Panc1 (cell line): ENCODE measurements around the gene CEP170. TPM values are rescaled to one million over a fixed set of nuclear protein-coding genes. Genes with fewer than 3 reads are reported as not detected.

Experiments used
- ATAC-seq: fragments of 200-7000 bp; cut with Tn5 transposase; 2 replicates; pipeline ENCODE4 v1.9.1; 2020; ENCODE audit warnings: mild to moderate bottlenecking, moderate library complexity
- BruUV-seq: library from RNA; stranded (reverse); fragments of 400-500 nt; replicated peaks from 2 replicates; lab custom pipeline; 2021; lab: Mats Ljungman, UMichigan
- CTCF ChIA-PET: fragments of 300-600 bp; sonication (Branson Sonifier 250); formaldehyde crosslinking; loops from one replicate; lab custom pipeline; 2022; ENCODE audit warnings: antibody characterized with exemption; lab: Charles Lee
- POLR2A ChIA-PET: fragments of 300-600 bp; sonication (Branson Sonifier 250); formaldehyde crosslinking; loops from one replicate; lab custom pipeline; 2022; ENCODE audit warnings: antibody characterized with exemption; lab: Charles Lee
- DNase-seq: peaks from one replicate; pipeline ENCODE4 v3.0.0-alpha.2; 2010; ENCODE audit warnings: low read depth, low spot score
- H3K27ac ChIP-seq: 2 replicates; pipeline ENCODE4 v1.5.1; 2011; ENCODE audit warnings: mild to moderate bottlenecking, low read length, inconsistent platforms
- H3K27me3 ChIP-seq: fragments of 200-500 bp; sonication (Bioruptor generic); 2 replicates; pipeline ENCODE4 v1.6.0; 2014; ENCODE audit warnings: low read length, inconsistent platforms; ENCODE audit not compliant: control insufficient read depth, insufficient read depth
- H3K36me3 ChIP-seq: fragments of 200-500 bp; sonication (Bioruptor generic); 2 replicates; pipeline ENCODE4 v1.5.1; 2014; ENCODE audit warnings: inconsistent platforms, mild to moderate bottlenecking, low read length, moderate library complexity; ENCODE audit not compliant: control insufficient read depth, insufficient read depth
- H3K4me1 ChIP-seq: 2 replicates; pipeline ENCODE4 v1.5.1; 2011; ENCODE audit warnings: inconsistent platforms, mild to moderate bottlenecking, low read length, moderate library complexity; ENCODE audit not compliant: control insufficient read depth, insufficient read depth
- H3K4me3 ChIP-seq, 2 experiments: 2 replicates each; pipeline ENCODE4 v1.5.1; 2011 to 2012; ENCODE audit warnings: low read depth in 2 of 2, low read length in 2 of 2, mild to moderate bottlenecking in 2 of 2, inconsistent platforms in 1 of 2, moderate library complexity in 1 of 2
- H3K9me3 ChIP-seq: fragments of 200-500 bp; sonication (Bioruptor generic); 2 replicates; pipeline ENCODE4 v1.5.1; 2014; ENCODE audit warnings: low read depth, mild to moderate bottlenecking, inconsistent platforms, low read length, moderate library complexity; ENCODE audit not compliant: control insufficient read depth, insufficient read depth
- POLR2AphosphoS5 ChIP-seq: IDR thresholded peaks from 2 replicates; pipeline ENCODE4 v1.6.1; 2012; ENCODE audit warnings: mild to moderate bottlenecking, low read depth, low read length, moderate library complexity
- SIN3A ChIP-seq: IDR thresholded peaks from 2 replicates; pipeline ENCODE4 v1.6.1; 2012; ENCODE audit warnings: low read depth, mild to moderate bottlenecking, low read length, moderate library complexity, borderline replicate concordance; ENCODE audit not compliant: insufficient read depth
- TCF7L2 ChIP-seq: IDR thresholded peaks from 2 replicates; pipeline ENCODE4 v1.6.1; 2011; ENCODE audit warnings: mild to moderate bottlenecking, low read depth, low read length, inconsistent platforms
- in situ Hi-C: cut with HindIII; loops from 2 replicates; pipeline ENCODE4 v1.10.0; 2016; ENCODE audit warnings: low sequenced_read_pairs, low pct_unique_long_range_greater_than_20kb
- intact Hi-C: fragments of 100-400 bp; cut with micrococcal nuclease; formaldehyde crosslinking; loops from one replicate; pipeline ENCODE4 v1.10.0; 2022; ENCODE audit not compliant: unreplicated experiment
- total RNA-seq: library from RNA; stranded (reverse); gene quantifications from one replicate; pipeline ENCODE4 v1.2.1, GENCODE V29; 2021; ENCODE audit not compliant: unreplicated experiment
- TF ChIP-seq, protein P1 (sequence below), 2 experiments: IDR thresholded peaks; 2 replicates each; pipeline ENCODE4 v1.6.1; 2011 to 2012; ENCODE audit warnings: low read depth in 2 of 2, control low read depth in 1 of 2, low read length in 1 of 2, mild to moderate bottlenecking in 1 of 2, moderate library complexity in 1 of 2; ENCODE audit not compliant: insufficient read depth in 1 of 2
- TF ChIP-seq, protein P2 (sequence below): fragments of 450-650 bp; IDR thresholded peaks from 2 replicates; pipeline ENCODE4 v1.5.1; 2017; ENCODE audit warnings: mild to moderate bottlenecking

CEP170 gene
- total RNA-seq, 1 experiment from 2014 or later: 89.3 TPM

DNA sequence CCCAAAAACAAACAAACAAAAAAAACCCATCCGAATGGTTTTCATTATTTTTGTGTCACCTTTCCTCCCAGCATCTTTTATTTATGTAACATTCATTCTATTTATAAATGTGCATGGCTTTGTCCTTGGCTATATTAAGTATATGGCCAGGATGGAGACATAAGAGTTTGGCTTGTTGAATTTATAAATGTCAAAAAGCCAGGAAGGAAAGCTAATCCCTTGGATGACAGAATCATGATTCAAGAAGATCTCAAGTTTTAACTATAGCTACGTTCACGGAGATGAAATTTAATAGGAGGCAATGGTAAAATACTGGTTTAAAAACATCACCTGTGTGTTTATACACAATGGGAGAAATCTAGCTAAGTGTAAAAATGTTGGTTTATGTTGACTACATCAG lies 5.0 kb downstream of the CEP170 start:
- H3K27ac ChIP-seq: 0 out of 2 replicates have a peak overlapping the region, but pooled peaks have one; percentile 31
- BruUV-seq: no TSS peak
- no peak for DNase-seq
- no peaks in the 10 kb centered on the region for H3K9me3 ChIP-seq
- CTCF ChIA-PET: no interaction called here
- POLR2A ChIA-PET: no interaction called here
- H3K27me3 ChIP-seq: no peaks in the 10 kb centered on the region
- ATAC-seq: no peak
- in situ Hi-C loops: no loop called here
- H3K4me1 ChIP-seq: peaks cover 23% of the 10 kb centered on the region
- TF ChIP-seq POLR2AphosphoS5 (no peak), TCF7L2 (no peak), SIN3A (no peak)
- TF ChIP-seq, protein P1, sequence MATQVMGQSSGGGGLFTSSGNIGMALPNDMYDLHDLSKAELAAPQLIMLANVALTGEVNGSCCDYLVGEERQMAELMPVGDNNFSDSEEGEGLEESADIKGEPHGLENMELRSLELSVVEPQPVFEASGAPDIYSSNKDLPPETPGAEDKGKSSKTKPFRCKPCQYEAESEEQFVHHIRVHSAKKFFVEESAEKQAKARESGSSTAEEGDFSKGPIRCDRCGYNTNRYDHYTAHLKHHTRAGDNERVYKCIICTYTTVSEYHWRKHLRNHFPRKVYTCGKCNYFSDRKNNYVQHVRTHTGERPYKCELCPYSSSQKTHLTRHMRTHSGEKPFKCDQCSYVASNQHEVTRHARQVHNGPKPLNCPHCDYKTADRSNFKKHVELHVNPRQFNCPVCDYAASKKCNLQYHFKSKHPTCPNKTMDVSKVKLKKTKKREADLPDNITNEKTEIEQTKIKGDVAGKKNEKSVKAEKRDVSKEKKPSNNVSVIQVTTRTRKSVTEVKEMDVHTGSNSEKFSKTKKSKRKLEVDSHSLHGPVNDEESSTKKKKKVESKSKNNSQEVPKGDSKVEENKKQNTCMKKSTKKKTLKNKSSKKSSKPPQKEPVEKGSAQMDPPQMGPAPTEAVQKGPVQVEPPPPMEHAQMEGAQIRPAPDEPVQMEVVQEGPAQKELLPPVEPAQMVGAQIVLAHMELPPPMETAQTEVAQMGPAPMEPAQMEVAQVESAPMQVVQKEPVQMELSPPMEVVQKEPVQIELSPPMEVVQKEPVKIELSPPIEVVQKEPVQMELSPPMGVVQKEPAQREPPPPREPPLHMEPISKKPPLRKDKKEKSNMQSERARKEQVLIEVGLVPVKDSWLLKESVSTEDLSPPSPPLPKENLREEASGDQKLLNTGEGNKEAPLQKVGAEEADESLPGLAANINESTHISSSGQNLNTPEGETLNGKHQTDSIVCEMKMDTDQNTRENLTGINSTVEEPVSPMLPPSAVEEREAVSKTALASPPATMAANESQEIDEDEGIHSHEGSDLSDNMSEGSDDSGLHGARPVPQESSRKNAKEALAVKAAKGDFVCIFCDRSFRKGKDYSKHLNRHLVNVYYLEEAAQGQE (IDR thresholded peaks at IDR 0.05; ENCODE audit: insufficient read depth in 1 of 2, low read depth in 2 of 2, low read length in 1 of 2): no peak
- TF ChIP-seq, protein P2, sequence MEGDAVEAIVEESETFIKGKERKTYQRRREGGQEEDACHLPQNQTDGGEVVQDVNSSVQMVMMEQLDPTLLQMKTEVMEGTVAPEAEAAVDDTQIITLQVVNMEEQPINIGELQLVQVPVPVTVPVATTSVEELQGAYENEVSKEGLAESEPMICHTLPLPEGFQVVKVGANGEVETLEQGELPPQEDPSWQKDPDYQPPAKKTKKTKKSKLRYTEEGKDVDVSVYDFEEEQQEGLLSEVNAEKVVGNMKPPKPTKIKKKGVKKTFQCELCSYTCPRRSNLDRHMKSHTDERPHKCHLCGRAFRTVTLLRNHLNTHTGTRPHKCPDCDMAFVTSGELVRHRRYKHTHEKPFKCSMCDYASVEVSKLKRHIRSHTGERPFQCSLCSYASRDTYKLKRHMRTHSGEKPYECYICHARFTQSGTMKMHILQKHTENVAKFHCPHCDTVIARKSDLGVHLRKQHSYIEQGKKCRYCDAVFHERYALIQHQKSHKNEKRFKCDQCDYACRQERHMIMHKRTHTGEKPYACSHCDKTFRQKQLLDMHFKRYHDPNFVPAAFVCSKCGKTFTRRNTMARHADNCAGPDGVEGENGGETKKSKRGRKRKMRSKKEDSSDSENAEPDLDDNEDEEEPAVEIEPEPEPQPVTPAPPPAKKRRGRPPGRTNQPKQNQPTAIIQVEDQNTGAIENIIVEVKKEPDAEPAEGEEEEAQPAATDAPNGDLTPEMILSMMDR: no peak
- no peak overlapping the region for H3K4me3 ChIP-seq
- intact Hi-C loops: no loop called here
- no peaks in the 10 kb centered on the region; the same call in none of the 2 replicates for H3K36me3 ChIP-seq

DNA sequence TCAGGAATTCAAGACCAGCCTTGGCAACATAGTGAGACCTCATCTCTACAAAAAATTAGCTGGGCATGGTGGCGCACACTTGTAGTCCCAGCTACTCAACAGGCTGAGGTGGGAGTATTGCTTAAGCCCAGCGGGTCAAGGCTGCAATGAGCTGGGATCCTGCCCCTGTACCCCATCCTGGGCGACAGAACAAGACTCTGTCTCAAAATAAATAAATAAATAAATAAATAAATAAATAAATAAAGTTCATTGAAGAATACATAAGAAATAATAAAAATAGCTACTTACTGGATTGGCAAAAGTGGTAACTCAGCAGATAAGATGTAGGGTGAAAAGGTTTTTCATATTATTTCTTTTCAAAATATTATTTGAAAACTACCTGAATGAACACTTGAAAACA lies 5.9 kb downstream of the CEP170 start:
- BruUV-seq: no TSS peak
- in situ Hi-C loops (no loop called here), intact Hi-C loops (no loop called here)
- peaks cover 23% of the 10 kb centered on the region for H3K4me1 ChIP-seq
- DNase-seq (no peak), ATAC-seq (no peak)
- TF ChIP-seq POLR2AphosphoS5: no peak
- TF ChIP-seq TCF7L2: no peak
- TF ChIP-seq, protein P2: no peak
- no peak overlapping the region for H3K27ac ChIP-seq
- CTCF ChIA-PET: no interaction called here
- H3K9me3 ChIP-seq: no peaks in the 10 kb centered on the region
- POLR2A ChIA-PET: no interaction called here
- no peaks in the 10 kb centered on the region; the same call in none of the 2 replicates for H3K36me3 ChIP-seq
- no peaks in the 10 kb centered on the region for H3K27me3 ChIP-seq
- no peak overlapping the region for H3K4me3 ChIP-seq
